WERI-Rb-1 (cell line): ENCODE data around the gene GRPEL1.

Experiments
- DNase-seq: peaks from one replicate; pipeline ENCODE4 v3.0.0-alpha.2; 2020
- H3K27ac ChIP-seq: fragments of 250-450 bp; sonication (Bioruptor Pico); 2 replicates; pipeline ENCODE4 v1.5.1; 2020; ENCODE audit warnings: mild to moderate bottlenecking, moderate library complexity
- H3K27me3 ChIP-seq: fragments of 250-450 bp; sonication (Bioruptor Pico); 2 replicates; pipeline ENCODE4 v1.5.1; 2021; ENCODE audit warnings: mild to moderate bottlenecking, low read depth, moderate library complexity; ENCODE audit not compliant: insufficient read depth, severe bottlenecking
- H3K36me3 ChIP-seq: fragments of 250-450 bp; sonication (Bioruptor Pico); 2 replicates; pipeline ENCODE4 v1.5.1; 2020; ENCODE audit warnings: mild to moderate bottlenecking, moderate library complexity
- H3K4me3 ChIP-seq: 2 replicates; pipeline ENCODE4 v1.5.1; 2011; ENCODE audit warnings: low read depth, mild to moderate bottlenecking, control low read depth, low read length
- H3K9me3 ChIP-seq: fragments of 250-450 bp; sonication (Bioruptor Pico); 2 replicates; pipeline ENCODE4 v1.5.1; 2021; ENCODE audit warnings: mild to moderate bottlenecking, moderate library complexity; ENCODE audit not compliant: severe bottlenecking
- TF ChIP-seq, protein P1 (sequence below): IDR thresholded peaks from 2 replicates; pipeline ENCODE4 v1.5.1; 2011; ENCODE audit warnings: low read depth, mild to moderate bottlenecking, control low read depth, inconsistent platforms, low read length

Gene GRPEL1

DNA sequence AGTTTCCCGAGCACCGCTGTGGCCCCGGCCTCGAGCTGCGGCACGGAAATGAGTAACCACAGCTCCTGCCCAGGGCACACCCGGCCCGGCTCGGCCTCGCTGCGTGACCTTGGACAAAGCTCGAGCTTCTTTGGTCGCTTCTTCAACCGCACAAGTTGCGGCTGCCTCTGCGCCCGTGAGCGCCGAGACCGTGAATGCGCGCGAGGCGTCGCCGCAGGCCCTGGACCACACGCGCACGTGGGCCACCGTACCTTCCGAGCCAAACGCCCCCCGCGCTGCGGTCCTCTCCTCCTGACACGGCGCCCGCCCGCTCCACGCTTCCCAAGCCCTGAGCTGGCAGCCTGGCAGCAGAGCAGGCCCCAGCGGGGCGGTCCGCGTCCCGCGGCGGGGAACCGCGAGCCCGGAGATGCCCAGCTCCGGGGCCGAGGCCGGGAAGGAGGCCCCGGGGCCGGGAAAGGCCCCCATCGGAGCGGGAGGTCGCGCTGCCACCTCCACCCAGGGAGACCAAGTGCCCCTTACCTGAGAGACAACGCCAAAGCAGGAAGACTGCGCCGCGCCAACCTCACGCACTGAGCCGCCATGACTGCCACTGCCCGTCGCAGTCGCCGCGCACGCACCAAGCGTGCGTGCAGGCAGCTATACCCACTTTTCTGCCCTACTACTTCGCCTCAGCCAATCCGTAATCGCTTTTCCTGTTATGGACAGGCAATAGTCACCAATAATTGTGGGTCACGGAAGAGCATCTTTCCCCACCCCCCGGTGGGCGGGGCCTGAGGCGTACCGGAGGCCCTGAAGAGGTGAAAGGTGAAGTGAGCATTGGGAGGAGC is at the start of gene GRPEL1:
Gene GRPEL1 (minus strand): TSS at position 613 of the 827 bp plus-strand sequence. CDS start 32 bp downstream, at position 581.
- TF ChIP-seq, protein P1, sequence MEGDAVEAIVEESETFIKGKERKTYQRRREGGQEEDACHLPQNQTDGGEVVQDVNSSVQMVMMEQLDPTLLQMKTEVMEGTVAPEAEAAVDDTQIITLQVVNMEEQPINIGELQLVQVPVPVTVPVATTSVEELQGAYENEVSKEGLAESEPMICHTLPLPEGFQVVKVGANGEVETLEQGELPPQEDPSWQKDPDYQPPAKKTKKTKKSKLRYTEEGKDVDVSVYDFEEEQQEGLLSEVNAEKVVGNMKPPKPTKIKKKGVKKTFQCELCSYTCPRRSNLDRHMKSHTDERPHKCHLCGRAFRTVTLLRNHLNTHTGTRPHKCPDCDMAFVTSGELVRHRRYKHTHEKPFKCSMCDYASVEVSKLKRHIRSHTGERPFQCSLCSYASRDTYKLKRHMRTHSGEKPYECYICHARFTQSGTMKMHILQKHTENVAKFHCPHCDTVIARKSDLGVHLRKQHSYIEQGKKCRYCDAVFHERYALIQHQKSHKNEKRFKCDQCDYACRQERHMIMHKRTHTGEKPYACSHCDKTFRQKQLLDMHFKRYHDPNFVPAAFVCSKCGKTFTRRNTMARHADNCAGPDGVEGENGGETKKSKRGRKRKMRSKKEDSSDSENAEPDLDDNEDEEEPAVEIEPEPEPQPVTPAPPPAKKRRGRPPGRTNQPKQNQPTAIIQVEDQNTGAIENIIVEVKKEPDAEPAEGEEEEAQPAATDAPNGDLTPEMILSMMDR: no peak
- H3K27me3 ChIP-seq: no peaks in the 10 kb centered on the region
- H3K9me3 ChIP-seq: no peaks in the 10 kb centered on the region
- peak within 1 kb of the TSS; percentile 78 for H3K27ac ChIP-seq
- peak; percentile 100 for DNase-seq
- H3K36me3 ChIP-seq: peaks cover 30% of the 10 kb centered on the region
- peak within 1 kb of the TSS; percentile 78 for H3K4me3 ChIP-seq

DNA sequence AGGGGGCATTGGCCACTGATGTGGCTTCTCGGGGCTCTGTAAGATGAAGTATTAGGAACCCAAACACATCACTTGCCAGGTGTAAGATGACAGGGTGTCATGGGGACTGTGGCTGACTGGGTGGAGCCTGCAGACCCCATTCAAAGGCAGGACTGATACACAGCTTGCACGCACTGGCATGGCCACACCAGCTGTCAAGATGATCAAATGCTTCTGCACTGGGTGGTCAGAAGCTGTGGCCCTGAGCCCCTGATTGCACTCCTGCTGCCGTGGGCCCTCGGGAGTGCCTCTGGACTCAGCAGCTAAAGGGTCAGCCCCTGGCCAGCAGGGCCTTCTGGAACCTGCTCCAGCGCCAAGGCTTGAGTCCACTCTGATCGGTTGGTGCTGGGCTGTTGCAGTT is 48.8 kb upstream of the GRPEL1 start:
- no peak overlapping the region for H3K4me3 ChIP-seq
- peaks cover 6% of the 10 kb centered on the region for H3K9me3 ChIP-seq
- no peak overlapping the region for H3K27ac ChIP-seq
- no peaks in the 10 kb centered on the region for H3K27me3 ChIP-seq
- DNase-seq: no peak
- TF ChIP-seq, protein P1: no peak
- H3K36me3 ChIP-seq: no peaks in the 10 kb centered on the region

DNA sequence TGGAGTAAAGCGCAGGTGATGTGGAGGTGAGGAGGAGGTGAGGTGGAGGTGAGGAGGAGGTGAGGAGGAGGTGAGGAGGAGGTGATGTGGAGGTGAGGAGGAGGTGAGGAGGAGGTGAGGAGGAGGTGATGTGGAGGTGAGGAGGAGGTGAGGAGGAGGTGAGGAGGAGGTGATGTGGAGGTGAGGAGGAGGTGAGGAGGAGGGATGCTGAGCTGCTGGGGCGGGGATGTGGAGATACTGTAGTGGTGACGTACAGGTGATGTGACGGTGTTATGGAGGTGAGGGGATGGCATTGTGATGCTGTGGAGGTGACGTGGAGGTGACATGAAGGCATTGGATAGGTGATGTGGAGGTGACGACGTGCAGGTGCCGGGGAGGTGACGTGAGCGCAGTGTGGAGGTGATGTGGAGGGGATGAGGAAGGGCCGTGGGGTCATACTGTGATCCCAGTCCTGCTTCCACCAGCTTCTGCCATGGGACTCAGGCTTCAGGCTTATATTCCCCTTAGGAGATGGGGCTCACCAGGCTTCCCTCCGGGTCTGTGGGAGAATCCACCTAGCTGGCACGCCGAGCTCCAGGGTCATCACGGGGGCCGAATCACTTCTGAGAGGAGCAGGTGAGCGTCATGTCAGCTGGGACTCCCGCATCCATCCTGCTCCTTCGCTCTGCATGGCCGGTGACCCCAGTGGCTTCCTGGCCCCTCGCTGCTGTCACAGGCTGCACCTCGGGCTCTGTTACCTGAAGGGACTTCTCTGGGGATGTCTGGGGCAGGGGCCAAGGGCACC is 47.9 kb upstream of the GRPEL1 start:
- no peaks in the 10 kb centered on the region for H3K36me3 ChIP-seq
- H3K27ac ChIP-seq: no peak overlapping the region
- H3K4me3 ChIP-seq: no peak overlapping the region
- H3K9me3 ChIP-seq: peaks cover 8% of the 10 kb centered on the region
- TF ChIP-seq, protein P1: no peak
- no peak for DNase-seq
- H3K27me3 ChIP-seq: no peaks in the 10 kb centered on the region

DNA sequence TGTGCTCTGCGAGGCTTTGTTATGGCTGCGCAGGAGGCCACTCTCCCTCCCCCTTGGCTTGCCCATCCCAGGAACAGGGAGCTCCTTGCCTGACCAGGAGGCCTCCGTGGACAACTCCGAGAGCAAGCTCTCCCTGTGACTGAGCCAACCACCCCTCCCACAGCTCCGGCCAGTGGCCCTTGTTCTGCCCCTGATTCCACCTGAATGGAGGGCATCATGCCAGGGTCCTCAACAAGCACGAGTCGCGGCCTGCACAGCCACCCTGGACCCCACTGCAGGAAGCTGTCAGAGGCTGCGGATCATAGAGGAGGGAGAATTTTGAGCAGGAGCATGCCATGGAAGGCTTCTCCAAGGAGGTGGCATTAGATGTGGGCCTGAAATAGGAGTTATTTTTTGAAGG is 44.8 kb upstream of the GRPEL1 start:
- DNase-seq: no peak
- H3K4me3 ChIP-seq: no peak overlapping the region
- H3K9me3 ChIP-seq: peaks cover 6% of the 10 kb centered on the region
- TF ChIP-seq, protein P1: no peak
- no peak overlapping the region for H3K27ac ChIP-seq
- no peaks in the 10 kb centered on the region for H3K27me3 ChIP-seq
- no peaks in the 10 kb centered on the region for H3K36me3 ChIP-seq

DNA sequence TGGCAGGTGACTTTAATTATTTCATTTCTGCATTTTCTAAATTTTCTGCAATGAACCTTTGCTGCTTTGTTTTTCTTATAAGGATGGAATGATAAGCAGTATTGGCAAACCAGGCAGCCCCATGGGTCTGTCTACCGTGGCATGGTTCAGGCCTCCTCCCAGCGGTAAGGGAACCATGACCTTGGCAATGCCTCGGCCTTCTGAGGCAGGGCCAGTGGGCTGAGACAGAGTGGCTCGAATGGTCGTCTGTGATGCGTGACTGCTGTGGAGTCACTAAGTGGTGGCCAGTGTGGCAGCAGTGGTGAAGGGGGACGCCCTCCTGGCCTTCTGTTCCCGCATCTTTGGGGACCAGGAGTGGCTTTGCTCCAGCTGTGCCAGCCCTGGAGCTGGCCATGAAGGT is 43.6 kb upstream of the GRPEL1 start:
- Histone ChIP-seq H3K27ac (no peak overlapping the region), H3K4me3 (no peak overlapping the region), H3K27me3 (no peaks in the 10 kb centered on the region), H3K36me3 (no peaks in the 10 kb centered on the region), H3K9me3 (peaks cover 5% of the 10 kb centered on the region)
- no peak for DNase-seq
- TF ChIP-seq, protein P1: no peak
